Kasumi-1 (cell line): ENCODE measurements around the gene SNAPC4.

Experiments used
- DNase-seq, 2 experiments: peaks; one replicate each; lab custom pipeline; 2025; lab: John Stamatoyannopoulos, UW

Gene SNAPC4

GRCh38 chr9:136400038-136400834, at the start of gene SNAPC4:
Gene SNAPC4, minus strand, starts transcription at chr9:136400170. Its CDS starts 1,742 bp downstream, at chr9:136398428.
- DNase-seq: peak; percentile 66 to 85

DNA sequence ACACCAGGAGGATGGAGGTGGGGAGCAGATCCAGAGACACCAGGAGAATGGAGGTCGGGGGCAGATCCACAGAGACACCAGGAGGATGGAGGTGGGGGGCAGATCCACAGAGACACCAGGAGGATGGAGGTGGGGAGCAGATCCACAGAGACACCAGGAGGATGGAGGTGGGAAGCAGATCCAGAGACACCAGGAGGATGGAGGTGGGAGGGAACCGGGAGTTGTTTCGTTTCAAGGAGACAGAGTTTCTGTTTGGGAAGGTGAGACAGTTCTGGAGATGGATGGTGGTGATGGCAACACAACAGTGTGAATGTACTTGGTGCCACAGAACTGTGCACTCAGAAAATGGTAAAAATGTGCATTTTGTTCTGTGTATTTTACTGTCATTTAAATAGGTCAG, 48.7 kb upstream of the SNAPC4 start:
- DNase-seq: no peak

GRCh38 chr9:136447173-136447778, 47.3 kb upstream of the SNAPC4 start:
- no peak for DNase-seq

- DNase-seq: no peak
These were observed 45.8 kb upstream of the SNAPC4 start for GRCh38 chr9:136445799-136446198.

DNA sequence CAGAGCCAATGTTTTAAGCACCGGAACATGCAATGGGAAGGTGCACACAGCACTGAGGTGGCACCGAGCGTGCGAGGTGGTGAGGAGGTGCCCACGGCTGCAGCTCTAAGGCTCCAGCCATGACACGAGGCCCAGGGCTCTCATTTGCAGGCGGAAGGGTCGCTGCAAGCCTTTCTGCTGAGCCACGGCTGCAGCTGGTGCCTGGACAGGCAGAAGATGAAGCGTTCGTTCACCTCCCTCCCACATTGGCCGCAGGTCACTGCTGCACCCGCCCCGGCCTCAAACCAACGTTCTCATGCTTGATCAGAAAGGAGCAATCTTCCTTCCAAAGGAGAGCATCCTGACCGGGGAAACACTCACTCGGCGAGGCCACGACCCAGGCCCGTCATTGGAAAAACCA, 44.1 kb upstream of the SNAPC4 start:
- no peak for DNase-seq

- no peak for DNase-seq
These were observed 43.7 kb upstream of the SNAPC4 start for GRCh38 chr9:136443687-136444086.

DNA sequence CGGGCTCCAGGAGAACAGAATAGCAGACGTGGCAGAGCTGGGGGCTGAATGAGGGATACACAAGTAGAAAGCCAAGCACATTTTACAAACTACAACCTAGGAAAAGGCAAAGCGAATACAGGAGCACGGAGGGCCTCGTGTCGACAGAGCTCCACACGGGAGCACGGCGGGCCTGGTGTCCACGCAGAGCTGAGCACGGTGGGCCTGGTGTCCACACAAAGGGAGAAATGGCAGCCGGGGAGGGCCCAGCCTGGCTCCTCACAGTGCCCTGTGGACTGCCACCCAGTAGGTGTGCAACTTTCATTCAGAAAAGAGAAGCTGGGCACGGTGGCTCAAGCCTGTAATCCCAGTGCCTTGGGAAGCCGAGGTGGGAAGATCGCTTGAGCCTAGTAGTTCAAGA, 43.1 kb upstream of the SNAPC4 start:
- no peak for DNase-seq

DNA sequence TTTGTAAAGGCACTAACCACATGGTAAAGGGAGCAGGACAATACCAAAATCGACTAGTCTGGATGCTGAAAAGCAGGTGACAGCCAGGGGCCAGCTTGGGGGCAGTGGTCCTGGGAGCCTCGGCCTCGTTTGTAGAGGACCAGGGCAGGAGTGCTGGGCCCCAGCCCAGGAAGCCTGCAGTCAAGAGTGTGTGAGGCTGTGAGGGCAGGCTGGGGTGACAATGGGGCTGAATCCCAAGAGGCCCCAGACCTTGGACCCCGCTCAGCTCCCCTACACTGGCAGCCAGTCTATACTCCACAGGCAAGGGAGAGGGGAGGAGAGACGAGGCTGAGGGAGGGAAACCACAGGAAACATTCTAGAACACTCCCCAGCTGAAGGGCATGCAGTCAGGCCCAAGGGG, 42.3 kb upstream of the SNAPC4 start:
- no peak for DNase-seq

DNA sequence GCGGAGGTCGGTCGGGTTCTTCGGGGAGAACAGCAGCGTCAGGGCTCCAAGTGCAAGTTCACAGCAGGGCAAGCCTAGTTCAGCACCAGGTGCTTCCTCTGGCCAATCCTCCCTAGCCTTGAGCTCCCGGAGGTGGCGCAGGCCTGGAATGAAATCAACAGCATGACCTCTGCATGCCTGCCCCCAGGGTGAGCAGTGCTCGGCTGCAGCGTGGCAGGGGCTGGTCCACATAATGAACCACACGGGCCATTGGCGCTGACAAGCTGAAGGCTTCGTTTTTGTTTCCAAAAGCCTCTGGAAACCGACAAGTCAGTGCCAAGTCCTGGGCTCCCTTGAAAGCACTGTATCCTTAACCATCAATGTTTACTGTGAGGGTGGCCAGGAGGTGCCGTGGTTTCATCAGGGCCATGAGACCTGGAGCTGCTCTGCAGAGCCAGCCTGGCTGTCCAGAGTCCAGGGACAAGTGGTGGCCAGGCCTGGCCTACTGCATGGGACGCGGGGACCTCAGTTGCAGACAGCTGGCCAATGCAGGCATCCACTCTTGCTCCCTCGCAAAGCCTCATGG, 41.8 kb upstream of the SNAPC4 start:
- DNase-seq: no peak

GRCh38 chr9:136441191-136441680, 41.3 kb upstream of the SNAPC4 start:
- DNase-seq: no peak

DNA sequence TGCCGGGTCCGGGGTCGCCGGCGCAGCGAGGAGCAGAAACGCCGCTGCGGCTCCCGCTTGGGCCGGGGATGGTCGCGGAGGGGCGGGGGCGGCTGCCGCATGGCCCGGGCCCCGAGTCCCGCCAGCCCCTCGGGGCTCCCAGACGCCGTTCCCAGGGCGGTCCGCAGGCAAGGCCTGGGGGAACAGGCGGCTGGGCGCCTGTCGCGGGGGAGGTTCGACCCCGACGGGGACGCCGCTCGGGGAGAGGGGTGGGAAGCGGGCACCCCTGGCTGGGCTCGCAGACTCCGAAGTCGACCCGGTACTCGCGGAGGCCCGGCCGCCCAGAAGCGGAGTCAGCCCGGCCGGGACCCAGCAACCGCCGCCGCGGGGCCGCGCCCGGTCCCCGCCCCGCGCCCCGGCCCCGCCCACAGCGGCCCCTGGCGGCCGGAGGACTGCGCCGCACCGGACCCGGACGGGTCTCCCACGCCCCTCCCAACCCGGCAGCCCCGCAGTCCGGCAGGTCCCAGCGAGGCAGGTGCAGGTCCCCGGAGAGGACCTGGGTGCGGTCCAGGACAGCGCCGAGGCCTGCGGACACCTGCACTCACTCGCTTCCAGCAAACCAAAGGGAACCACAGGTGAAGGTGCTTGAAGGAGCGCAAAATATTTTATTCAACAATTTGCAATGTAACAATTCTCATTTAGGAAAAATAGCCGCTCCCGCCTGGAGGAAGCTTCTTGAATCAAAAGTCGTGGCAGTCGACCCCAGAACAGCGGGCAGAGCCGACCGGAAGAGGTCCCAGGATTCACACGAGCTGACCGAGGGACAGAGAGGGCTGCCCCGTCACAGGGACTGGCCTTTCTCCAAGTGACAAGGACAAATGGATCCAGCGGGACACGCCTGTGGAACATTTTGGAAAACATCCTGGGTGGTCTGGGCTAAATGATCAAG, 39.8 kb upstream of the SNAPC4 start, which contains the start of gene INPP5E:
INPP5E (minus strand) TSS at position 365 of the 928 bp plus-strand sequence. CDS start 426 bp downstream, outside the sequence.
- DNase-seq: peak; percentile 22 to 28

DNA sequence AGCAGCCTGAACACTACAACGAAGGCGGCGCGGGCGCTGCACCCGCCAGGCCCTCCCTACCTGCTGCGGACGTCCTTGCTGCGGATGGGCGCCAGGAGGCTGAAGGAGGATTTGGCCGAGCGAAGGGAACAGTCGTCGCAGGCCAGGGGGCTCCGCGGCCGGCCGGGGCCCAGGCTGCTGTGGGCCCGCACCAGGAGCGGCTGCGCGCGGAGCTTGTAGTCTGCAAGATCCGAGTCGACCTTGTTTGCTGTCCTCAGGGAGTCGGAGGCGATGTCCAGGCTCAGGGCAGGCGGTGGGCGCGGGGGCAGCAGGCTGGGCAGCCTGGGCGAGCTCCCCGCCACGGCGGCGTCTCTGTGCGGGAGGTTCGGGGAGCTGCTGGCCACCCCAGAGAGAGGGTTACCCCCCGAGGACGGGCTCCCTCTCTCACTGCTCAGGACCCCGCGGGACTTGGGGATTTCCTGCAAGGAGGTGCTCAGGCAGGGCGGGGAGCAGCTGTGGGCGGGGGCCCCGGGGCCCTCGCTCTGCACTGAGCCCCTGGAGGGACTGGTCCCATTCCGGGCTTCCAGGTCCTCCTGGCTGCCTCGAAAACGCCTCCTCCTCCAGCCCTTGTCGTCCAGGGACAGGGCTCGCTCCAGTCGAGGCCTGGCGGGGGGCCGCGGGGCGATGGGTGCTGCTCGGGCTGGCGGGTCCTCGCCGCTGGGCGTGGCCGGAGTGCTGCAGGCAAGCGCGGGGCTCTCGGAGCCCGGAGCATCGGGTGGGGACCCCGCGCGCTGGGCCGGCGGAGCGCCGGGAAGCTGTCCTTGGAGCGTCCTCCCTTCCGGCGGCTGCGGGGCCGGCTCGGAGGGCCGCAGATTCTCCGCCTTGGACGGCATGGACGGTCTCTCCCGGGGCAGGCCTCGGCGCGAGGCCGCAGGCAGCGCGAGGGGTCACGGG, 38.8 kb upstream of the SNAPC4 start:
- peak in 1 of 2 experiments; percentile 42 for DNase-seq

DNA sequence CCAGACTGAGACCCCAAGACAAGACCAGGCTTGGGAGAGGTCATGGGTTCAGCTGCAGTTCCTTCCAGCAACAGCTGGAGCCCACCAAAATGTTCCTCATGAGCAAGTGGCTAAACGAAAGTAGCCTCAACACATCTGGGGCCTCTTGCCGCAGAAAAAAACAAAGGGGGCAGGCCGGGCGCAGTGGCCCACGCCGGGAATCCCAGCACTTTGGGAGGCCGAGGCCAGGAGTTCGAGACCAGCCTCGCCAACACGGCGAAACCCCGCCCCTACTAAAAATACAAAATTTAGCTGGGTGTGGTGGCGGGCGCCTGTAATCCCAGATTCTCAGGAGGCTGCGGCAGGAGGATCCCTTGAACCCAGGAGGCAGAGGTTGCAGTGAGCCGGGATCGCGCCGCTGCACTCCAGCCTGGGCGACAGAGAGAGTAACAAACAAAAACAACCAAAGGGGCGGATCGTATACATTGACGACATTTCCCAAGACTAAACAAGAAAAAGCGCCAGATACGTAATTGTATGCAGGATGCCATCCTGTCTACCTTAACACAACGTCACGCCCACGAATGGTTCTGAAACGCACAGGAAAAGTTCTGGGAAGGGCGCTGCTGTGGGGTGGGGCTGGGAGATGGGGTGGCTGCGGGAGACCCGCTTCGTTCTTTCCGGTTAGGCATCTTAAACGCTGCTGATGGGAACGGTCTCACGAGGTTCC, 38.0 kb upstream of the SNAPC4 start:
- no peak for DNase-seq

DNA sequence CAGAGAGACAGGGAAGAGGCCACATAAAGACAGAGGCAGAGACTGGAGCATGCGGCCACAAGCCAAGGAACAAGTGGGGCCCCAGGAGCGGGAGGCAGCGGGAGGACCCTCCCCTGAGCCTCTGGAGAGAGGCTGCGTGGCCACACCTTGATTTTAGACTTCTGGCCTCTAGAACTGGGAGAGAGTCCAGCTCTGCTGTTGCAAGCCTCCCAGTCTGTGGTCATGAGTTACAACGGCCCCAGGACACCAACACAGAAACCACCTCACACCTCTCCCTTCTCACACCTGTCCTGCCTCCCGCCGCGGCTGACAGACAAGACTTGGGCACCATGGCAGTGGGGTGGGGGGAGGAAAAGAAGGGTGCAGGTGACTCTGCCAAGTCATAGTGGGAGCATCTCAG, 37.5 kb upstream of the SNAPC4 start:
- DNase-seq: peak in 1 of 2 experiments; percentile 1

- DNase-seq: no peak
These were observed 36.2 kb upstream of the SNAPC4 start for GRCh38 chr9:136436055-136436634.

DNA sequence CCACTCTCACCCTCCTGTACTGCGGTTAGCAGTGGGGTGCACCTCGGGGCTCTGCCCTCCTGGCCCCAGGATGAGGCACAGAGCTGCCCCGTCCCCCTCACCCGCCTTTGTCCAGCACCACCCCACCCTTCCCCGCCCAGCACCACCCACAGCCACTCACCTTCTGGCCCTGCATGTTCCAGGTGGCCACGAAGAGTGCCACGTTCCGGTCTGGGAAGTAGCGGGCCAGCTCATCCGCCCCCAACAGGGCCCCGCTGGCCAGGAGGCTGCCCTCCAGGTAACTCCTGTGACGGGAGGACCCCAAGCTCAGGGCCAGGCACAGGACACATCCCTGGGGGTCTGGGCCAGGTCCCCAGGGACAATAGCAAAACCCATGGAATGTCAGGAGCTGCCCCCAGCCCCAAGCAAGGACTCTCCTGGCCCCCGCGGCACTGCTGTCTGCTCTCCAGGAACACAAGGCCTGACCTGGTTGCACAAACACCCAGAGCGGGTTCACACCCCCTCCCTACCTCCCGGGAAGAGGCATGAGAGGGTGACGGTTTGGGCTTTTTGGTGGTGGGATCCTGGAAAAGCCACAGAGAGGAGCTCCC, 34.7 kb upstream of the SNAPC4 start:
- no peak for DNase-seq

DNA sequence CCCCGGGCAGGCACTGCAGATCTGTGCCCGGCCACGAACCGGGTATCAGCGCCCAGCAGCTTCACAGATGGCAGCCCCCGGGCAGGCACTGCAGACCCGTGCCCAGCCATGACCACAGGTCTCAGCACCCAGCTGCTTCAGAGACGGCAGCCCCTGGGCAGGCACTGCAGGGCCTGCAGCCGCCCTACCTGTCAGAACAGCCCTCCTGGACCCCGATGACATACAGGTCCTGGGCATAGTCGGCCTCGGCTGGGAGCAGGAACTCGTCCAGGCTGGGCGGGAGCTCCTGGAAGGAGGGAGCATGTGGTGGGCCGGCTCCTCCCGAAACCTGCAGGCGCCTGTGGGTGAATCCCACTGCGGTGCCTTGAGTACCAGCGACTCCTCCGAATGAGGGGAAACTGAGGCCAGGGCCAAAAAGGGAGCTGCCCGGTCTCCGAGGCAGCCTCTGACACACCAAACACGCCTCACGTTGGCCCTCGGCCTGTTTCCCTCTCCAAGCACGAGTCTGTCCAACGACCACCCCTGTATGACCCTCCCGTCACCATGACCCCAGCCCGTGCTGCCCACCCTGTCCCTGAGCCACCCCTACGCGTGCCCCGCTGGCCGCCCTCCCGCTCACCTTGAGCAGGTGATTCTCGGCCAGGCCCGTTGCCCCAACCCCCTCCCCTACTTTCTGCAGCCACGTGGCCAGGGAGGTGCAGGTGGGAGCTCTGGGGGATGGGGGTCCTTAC, 34.0 kb upstream of the SNAPC4 start:
- DNase-seq: no peak

DNA sequence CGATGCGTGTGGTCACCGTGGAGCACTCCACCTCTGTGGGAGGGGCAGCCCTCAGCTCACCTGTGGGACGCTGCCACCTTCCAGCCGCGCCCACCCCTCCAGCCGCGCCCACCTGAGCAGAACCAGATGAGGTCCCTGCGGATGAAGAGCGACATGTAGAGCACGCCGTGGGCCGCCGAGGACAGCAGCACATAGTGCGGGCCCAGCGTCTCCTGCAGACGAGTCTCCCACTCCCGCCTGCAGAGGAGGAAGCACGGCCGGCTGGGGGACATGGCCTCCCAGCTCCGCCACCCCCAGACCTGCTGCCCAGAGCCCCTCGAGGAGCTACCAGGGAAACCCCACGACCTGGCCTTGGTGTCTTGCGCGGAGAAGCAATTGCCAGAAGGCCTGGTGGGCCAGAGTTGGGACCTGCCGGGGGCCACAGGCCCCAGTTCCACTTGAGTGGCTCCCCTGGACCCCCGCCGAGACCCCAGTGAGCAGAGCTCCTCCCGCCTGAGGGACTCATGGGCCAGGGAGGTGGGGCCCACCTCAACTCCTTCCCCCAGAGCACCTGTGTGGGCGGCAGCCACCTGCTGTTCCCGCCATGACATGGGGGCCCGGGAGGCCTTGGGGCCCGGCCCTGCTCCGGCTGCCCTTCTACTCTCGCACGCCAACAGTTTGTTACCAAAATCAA, 33.2 kb upstream of the SNAPC4 start:
- no peak for DNase-seq
